Measurements from ENCODE around the gene TSEN34. TPM values are rescaled to one million over a fixed set of nuclear protein-coding genes. Genes with fewer than 3 reads are reported as not detected.
"Not testable (repeated sequence)": the region's sequence is repeated elsewhere in the genome, so short reads cannot be mapped to it uniquely, and the experiment has no call there.

The TSEN34 gene
- total RNA-seq, 2 donors from 2014 or later: 15.5 to 26.2 TPM

DNA sequence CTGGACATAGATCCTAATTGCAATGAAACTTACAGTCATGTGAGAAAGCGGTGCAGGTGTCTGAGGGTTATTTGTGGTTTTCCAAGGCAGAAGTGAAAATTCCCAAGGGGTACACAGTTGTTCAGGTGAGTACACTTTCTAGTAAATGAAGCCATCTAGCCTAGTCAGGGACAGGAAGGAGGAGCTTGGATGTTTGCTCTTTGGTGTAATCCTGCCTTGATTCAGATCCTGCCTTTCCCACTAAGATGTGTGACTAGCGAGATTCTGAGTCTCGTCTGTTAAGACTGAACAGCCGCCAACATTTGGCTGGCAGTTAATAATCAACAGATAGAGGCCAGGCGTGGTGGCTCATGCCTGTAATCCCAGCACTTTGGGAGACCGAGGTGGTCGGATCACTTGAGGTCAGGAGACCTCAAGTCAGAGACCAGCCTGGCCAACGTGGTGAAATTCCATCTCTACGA, 12.1 kb downstream of the TSEN34 start:
- no peaks in the 10 kb centered on the region for H3K27me3 Mint-ChIP-seq
- peak overlapping the region; percentile 97 for H3K4me3 Mint-ChIP-seq
- H3K9me3 Mint-ChIP-seq: no peaks in the 10 kb centered on the region
- H3K36me3 Mint-ChIP-seq: peaks cover 47% of the 10 kb centered on the region
- no peak for ATAC-seq
- no peak for DNase-seq (ENCODE audit: low spot score)
- H3K4me1 Mint-ChIP-seq (ENCODE audit: low read depth in 2 of 2): peaks cover 61 to 66% of the 10 kb centered on the region in 2 donors
- H3K27ac Mint-ChIP-seq: peak overlapping the region; percentile 97 to 98

- ATAC-seq (no peak), DNase-seq (ENCODE audit: low spot score) (no peak)
- peak overlapping the region; percentile 97 for H3K4me3 Mint-ChIP-seq
- no peaks in the 10 kb centered on the region for H3K9me3 Mint-ChIP-seq
- H3K36me3 Mint-ChIP-seq: peaks cover 47% of the 10 kb centered on the region
- H3K4me1 Mint-ChIP-seq (ENCODE audit: low read depth in 2 of 2): peaks cover 64 to 67% of the 10 kb centered on the region in 2 donors
- H3K27ac Mint-ChIP-seq: peak overlapping the region; percentile 31 to 97
- H3K27me3 Mint-ChIP-seq: no peaks in the 10 kb centered on the region
Measured at GRCh38 chr19:54204767-54205468, 13.8 kb downstream of the TSEN34 start.

DNA sequence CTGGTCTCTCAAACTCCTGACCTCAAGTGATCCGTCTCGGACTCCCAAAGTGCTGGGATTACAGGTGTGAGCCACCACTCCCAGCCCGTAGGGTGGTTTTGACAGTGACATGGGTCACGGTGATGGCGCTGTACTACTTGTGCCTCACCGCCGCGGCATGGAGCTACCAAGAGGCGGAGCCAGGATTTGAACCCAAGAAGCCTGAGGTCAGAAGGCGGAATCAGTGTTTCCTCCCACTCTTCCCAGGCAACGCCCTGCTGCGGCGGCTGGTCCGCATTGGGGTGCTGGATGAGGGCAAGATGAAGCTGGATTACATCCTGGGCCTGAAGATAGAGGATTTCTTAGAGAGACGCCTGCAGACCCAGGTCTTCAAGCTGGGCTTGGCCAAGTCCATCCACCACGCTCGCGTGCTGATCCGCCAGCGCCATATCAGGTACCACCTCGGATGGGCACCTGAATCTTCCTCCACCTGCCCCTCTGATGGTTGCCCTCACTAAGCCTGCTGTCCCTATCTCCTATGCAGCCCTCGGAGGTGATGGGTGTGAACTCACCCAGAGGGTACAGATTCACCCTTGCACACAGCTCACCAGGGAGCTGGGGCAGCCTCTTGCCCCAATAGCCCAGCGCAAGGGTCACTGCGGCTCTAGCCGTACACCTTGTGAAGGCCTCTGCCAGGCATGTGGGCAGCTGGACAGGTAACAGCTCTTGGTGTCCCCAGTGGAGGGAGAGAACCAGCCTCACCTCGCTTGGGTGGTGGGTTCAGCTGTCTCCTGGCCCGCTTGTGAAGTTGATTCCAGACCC, 15.1 kb downstream of the TSEN34 start:
- peaks cover 69 to 71% of the 10 kb centered on the region in 2 donors for H3K4me1 Mint-ChIP-seq (ENCODE audit: low read depth in 2 of 2)
- no peaks in the 10 kb centered on the region for H3K9me3 Mint-ChIP-seq
- H3K27me3 Mint-ChIP-seq: no peaks in the 10 kb centered on the region
- peaks cover 41% of the 10 kb centered on the region for H3K36me3 Mint-ChIP-seq
- DNase-seq (ENCODE audit: low spot score): no peak
- H3K4me3 Mint-ChIP-seq: peak overlapping the region; percentile 47
- peak overlapping the region; percentile 88 to 97 for H3K27ac Mint-ChIP-seq
- no peak for ATAC-seq

GRCh38 chr19:54206831-54207177, 15.7 kb downstream of the TSEN34 start:
- Mint-ChIP-seq H3K36me3 (peaks cover 37% of the 10 kb centered on the region), H3K27ac (peak overlapping the region in 1 of 2 donors; percentile 88), H3K9me3 (no peaks in the 10 kb centered on the region), H3K27me3 (no peaks in the 10 kb centered on the region), H3K4me3 (peak overlapping the region; percentile 47), H3K4me1 (ENCODE audit: low read depth in 2 of 2) (peaks cover 66 to 67% of the 10 kb centered on the region in 2 donors)
- ATAC-seq (no peak), DNase-seq (ENCODE audit: low spot score) (no peak)

- Mint-ChIP-seq H3K36me3 (peaks cover 33% of the 10 kb centered on the region), H3K27ac (peak overlapping the region; percentile 83 to 88), H3K4me3 (peak overlapping the region; percentile 47), H3K4me1 (ENCODE audit: low read depth in 2 of 2) (peaks cover 62 to 67% of the 10 kb centered on the region in 2 donors)
- H3K9me3 Mint-ChIP-seq; ATAC-seq; DNase-seq (ENCODE audit: low spot score); H3K27me3 Mint-ChIP-seq: not testable (repeated sequence)
Measured at GRCh38 chr19:54207193-54207592, 16.1 kb downstream of the TSEN34 start.

DNA sequence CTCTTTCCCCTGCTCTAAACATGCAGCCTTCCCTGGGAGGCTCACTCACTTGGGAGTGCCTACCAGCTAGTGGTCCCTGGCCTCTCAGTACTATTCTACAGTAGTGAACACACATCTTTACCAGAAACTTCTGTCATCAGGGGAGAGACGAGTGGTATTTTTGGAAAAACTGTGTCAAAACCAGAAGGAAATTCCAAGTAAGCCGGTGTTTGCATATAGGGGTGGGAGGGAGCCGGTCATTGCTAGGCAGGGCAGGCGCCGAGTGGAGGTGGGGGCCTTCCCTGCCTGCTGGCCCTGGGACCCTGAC, 16.5 kb downstream of the TSEN34 start:
- ATAC-seq (no peak), DNase-seq (ENCODE audit: low spot score) (no peak)
- Mint-ChIP-seq H3K4me3 (peak overlapping the region; percentile 47), H3K27ac (peak overlapping the region; percentile 83 to 88), H3K36me3 (peaks cover 28% of the 10 kb centered on the region), H3K27me3 (no peaks in the 10 kb centered on the region), H3K9me3 (no peaks in the 10 kb centered on the region), H3K4me1 (ENCODE audit: low read depth in 2 of 2) (peaks cover 58 to 64% of the 10 kb centered on the region in 2 donors)

- Mint-ChIP-seq H3K9me3 (no peaks in the 10 kb centered on the region), H3K4me1 (ENCODE audit: low read depth in 2 of 2) (peaks cover 52 to 58% of the 10 kb centered on the region in 2 donors), H3K36me3 (peaks cover 23% of the 10 kb centered on the region), H3K4me3 (peak overlapping the region; percentile 47), H3K27me3 (no peaks in the 10 kb centered on the region), H3K27ac (peak overlapping the region; percentile 83 to 88)
- DNase-seq (ENCODE audit: low spot score): peak; percentile 65
- peak; percentile 45 to 66 for ATAC-seq
Measured at GRCh38 chr19:54207983-54208783, 17.1 kb downstream of the TSEN34 start.

DNA sequence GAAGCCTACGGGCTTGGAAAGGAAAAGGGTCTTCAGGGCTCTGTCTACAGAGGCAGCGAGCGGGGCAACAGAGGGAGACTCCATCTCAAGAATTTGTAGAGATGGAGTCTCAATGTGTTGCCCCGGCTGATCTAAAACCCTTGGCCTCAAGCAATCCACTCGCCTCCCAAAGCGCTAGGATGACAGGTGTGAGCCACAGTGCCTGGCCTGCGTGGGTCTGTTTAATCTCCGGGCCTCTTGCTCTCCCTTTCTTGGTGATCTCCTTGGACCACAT, 17.6 kb downstream of the TSEN34 start:
- ATAC-seq: no peak
- peaks cover 49 to 55% of the 10 kb centered on the region in 2 donors for H3K4me1 Mint-ChIP-seq (ENCODE audit: low read depth in 2 of 2)
- H3K27me3 Mint-ChIP-seq: no peaks in the 10 kb centered on the region
- H3K36me3 Mint-ChIP-seq: peaks cover 20% of the 10 kb centered on the region
- no peaks in the 10 kb centered on the region for H3K9me3 Mint-ChIP-seq
- peak overlapping the region; percentile 83 to 88 for H3K27ac Mint-ChIP-seq
- H3K4me3 Mint-ChIP-seq: peak overlapping the region; percentile 47
- DNase-seq (ENCODE audit: low spot score): no peak

- H3K9me3 Mint-ChIP-seq: no peaks in the 10 kb centered on the region
- peaks cover 44 to 52% of the 10 kb centered on the region in 2 donors for H3K4me1 Mint-ChIP-seq (ENCODE audit: low read depth in 2 of 2)
- H3K27ac Mint-ChIP-seq: peak overlapping the region in 1 of 2 donors; percentile 83
- ATAC-seq: peak in 1 of 2 donors; percentile 3
- H3K27me3 Mint-ChIP-seq: no peaks in the 10 kb centered on the region
- H3K4me3 Mint-ChIP-seq: no peak overlapping the region
- peaks cover 20% of the 10 kb centered on the region for H3K36me3 Mint-ChIP-seq
- DNase-seq (ENCODE audit: low spot score): peak; percentile 55
Measured at GRCh38 chr19:54209058-54209810, 18.1 kb downstream of the TSEN34 start.

DNA sequence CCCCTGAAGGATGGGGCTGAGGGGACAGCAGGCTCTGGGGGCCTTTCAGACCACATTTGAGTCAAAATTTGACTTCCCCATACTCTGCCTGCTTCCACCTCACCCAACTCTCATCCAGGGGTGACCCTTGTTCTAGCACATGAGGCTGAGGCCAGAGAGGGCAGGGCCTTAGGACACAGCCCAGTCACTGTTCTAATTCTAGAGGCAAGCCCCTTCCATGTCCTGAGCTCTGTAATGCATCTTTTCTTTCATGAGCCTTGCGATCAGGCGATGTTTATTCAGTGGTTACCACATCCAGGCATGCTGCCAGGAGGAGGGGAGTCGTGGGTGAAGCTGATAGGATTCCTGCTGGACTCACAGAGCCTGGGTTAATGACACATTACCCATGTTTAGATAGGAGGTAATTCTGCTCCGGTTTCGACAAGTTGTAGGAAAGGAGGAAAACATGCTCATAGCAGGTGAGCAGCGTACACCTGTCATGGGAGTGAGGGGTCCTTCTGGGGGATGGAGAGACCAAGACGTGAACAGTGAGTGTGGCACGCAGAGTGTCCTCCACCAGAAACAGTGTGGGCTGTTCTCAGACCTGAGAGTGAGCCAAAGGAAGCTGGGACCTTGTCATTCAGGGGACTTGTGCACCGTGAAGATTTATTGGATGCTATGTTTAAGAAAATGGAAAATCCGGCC, 18.8 kb downstream of the TSEN34 start:
- peaks cover 36 to 46% of the 10 kb centered on the region in 2 donors for H3K4me1 Mint-ChIP-seq (ENCODE audit: low read depth in 2 of 2)
- H3K27me3 Mint-ChIP-seq: no peaks in the 10 kb centered on the region
- ATAC-seq (peak in 1 of 2 donors; percentile 3), DNase-seq (ENCODE audit: low spot score) (no peak)
- H3K4me3 Mint-ChIP-seq: peak overlapping the region; percentile 63
- no peaks in the 10 kb centered on the region for H3K9me3 Mint-ChIP-seq
- H3K27ac Mint-ChIP-seq: peak overlapping the region; percentile 56 to 62
- peaks cover 12% of the 10 kb centered on the region for H3K36me3 Mint-ChIP-seq

DNA sequence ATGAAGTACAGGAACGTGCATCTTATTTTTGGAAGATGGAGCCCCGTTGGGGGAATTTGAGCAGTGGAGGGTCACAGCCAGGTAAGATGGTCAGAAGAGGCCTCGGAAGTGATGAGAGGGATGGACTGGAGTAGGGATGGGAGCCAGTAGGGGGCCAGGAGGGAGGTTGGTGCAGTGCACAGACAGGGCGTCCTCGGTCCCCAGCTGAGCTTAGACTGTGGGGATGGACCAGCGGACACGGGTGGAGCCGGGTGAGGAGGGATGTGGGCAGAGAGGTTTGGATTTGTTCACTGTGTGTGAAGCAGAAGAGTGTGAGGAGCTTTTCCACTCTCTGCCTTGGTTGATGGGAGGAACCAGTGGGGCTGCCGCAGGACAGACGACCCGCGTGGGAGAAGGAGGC, 20.1 kb downstream of the TSEN34 start:
- Mint-ChIP-seq H3K9me3 (no peaks in the 10 kb centered on the region), H3K4me1 (ENCODE audit: low read depth in 2 of 2) (peaks cover 30 to 40% of the 10 kb centered on the region in 2 donors), H3K36me3 (peaks cover 7% of the 10 kb centered on the region), H3K27ac (peak overlapping the region; percentile 48 to 56), H3K27me3 (no peaks in the 10 kb centered on the region), H3K4me3 (peak overlapping the region; percentile 69)
- ATAC-seq (peak in 1 of 2 donors; percentile 3), DNase-seq (ENCODE audit: low spot score) (peak; percentile 58)

- H3K4me3 Mint-ChIP-seq; H3K27me3 Mint-ChIP-seq; H3K9me3 Mint-ChIP-seq; H3K27ac Mint-ChIP-seq; ATAC-seq; H3K36me3 Mint-ChIP-seq; DNase-seq (ENCODE audit: low spot score): not testable (repeated sequence)
- peaks cover 16 to 17% of the 10 kb centered on the region in 2 donors for H3K4me1 Mint-ChIP-seq (ENCODE audit: low read depth in 2 of 2)
Measured at GRCh38 chr19:54214217-54214616, 23.1 kb downstream of the TSEN34 start.

GRCh38 chr19:54214734-54215133, 23.6 kb downstream of the TSEN34 start:
- not testable (repeated sequence) for H3K27ac Mint-ChIP-seq; DNase-seq (ENCODE audit: low spot score)

More at GRCh38 chr19:54214734-54215133, 23.6 kb downstream of the TSEN34 start:
- not testable (repeated sequence) for H3K27me3 Mint-ChIP-seq, ATAC-seq, H3K4me3 Mint-ChIP-seq, H3K9me3 Mint-ChIP-seq, H3K36me3 Mint-ChIP-seq
- peaks cover 14 to 16% of the 10 kb centered on the region in 2 donors for H3K4me1 Mint-ChIP-seq (ENCODE audit: low read depth in 2 of 2)
